ENCODE measurements around the gene TSSK2.
A peak's percentile ranks its signal among the peaks of the same experiment; 100 is the strongest.

Gene TSSK2

GRCh38 chr22:19122752-19123492 is 8.2 kb upstream of the TSSK2 start:
- peak in 1 of 2 experiments; percentile 27 for DNase-seq (ENCODE audit: low read depth in 1 of 2, low spot score in 1 of 2)

GRCh38 chr22:19123936-19124335 is 7.2 kb upstream of the TSSK2 start:
- no peak for DNase-seq (ENCODE audit: low read depth in 1 of 2, low spot score in 1 of 2)
- TF ChIP-seq JUND (IDR thresholded peaks at IDR 0.05; ENCODE audit: low read depth): no peak
- in situ Hi-C loops (cut with HindIII; ENCODE audit: low pct_unique_long_range_greater_than_20kb, low sequenced_read_pairs): no loop called here

More at GRCh38 chr22:19122752-19123492, 8.2 kb upstream of the TSSK2 start:
- in situ Hi-C loops (cut with HindIII; ENCODE audit: low pct_unique_long_range_greater_than_20kb, low sequenced_read_pairs): no loop called here
- no peak for TF ChIP-seq JUND (IDR thresholded peaks at IDR 0.05; ENCODE audit: low read depth)

- no peak for DNase-seq (ENCODE audit: low read depth in 1 of 2, low spot score in 1 of 2)
- in situ Hi-C loops (cut with HindIII; ENCODE audit: low pct_unique_long_range_greater_than_20kb, low sequenced_read_pairs): no loop called here
- no peak for TF ChIP-seq JUND (IDR thresholded peaks at IDR 0.05; ENCODE audit: low read depth)
Observed at GRCh38 chr22:19124377-19124776, 6.7 kb upstream of the TSSK2 start.

GRCh38 chr22:19125011-19125410 is 6.1 kb upstream of the TSSK2 start:
- DNase-seq (ENCODE audit: low read depth in 1 of 2, low spot score in 1 of 2): no peak
- no peak for TF ChIP-seq JUND (IDR thresholded peaks at IDR 0.05; ENCODE audit: low read depth)

GRCh38 chr22:19125474-19126308 is 5.4 kb upstream of the TSSK2 start:
- DNase-seq (ENCODE audit: low read depth in 1 of 2, low spot score in 1 of 2): no peak
- no peak for TF ChIP-seq JUND (IDR thresholded peaks at IDR 0.05; ENCODE audit: low read depth)
- in situ Hi-C loops (cut with HindIII; ENCODE audit: low pct_unique_long_range_greater_than_20kb, low sequenced_read_pairs): no loop called here

More at GRCh38 chr22:19125011-19125410, 6.1 kb upstream of the TSSK2 start:
- in situ Hi-C loops (cut with HindIII; ENCODE audit: low pct_unique_long_range_greater_than_20kb, low sequenced_read_pairs): no loop called here

DNA sequence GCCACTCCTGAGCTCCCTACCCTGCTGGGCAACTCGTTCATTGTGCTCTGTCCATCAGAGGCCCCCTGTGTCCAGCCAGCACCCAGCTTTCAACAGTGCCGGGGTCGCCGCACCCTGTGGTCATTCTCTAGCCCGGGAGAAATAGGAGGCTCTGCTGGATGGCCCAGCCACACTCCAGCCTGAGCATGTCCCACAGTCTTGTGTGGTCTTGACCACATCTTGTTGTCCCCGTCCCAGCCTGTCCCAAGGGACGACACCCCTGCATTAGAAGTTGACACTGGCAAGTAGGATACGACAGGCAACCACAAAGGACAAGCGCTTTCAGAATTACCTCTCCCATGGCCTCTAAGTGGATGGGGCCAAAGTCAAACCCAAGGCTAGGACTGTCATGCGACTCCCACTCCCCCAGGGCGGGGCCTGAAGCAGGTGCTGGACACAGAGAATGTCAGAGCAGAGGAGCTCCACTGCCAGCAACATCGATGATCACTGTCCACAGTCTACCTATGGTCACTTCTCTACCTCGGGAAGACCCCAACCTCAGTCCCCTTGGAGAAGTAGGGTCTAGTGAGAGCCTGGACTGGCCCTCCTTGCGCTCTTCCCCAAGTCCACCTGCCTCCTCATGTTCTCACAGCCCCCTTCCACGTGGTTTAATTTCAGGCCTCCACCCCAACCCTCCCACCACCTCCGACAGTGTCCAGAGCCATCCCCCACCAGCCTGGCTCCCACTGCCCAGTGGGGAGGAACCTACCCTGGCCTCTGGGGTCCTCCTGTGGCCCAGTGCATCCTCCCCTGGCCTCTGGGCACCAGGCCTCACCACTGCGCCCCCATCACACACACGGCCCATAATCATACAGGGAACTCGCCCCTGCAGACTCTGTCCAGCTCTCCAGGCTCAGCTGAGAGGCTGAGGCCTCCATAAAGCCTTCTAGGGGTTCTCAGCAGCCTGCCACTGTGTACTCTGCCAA is 4.5 kb upstream of the TSSK2 start:
- in situ Hi-C loops (cut with HindIII; ENCODE audit: low pct_unique_long_range_greater_than_20kb, low sequenced_read_pairs): no loop called here
- no peak for TF ChIP-seq JUND (IDR thresholded peaks at IDR 0.05; ENCODE audit: low read depth)

GRCh38 chr22:19127329-19128008 is 3.6 kb upstream of the TSSK2 start:
- in situ Hi-C loops (cut with HindIII; ENCODE audit: low pct_unique_long_range_greater_than_20kb, low sequenced_read_pairs): no loop called here
- TF ChIP-seq JUND (IDR thresholded peaks at IDR 0.05; ENCODE audit: low read depth): no peak
- no peak for DNase-seq (ENCODE audit: low read depth in 1 of 2, low spot score in 1 of 2)

More for the DNA sequence above, 4.5 kb upstream of the TSSK2 start:
- no peak for DNase-seq (ENCODE audit: low read depth in 1 of 2, low spot score in 1 of 2)

GRCh38 chr22:19128009-19128401 is 3.1 kb upstream of the TSSK2 start:
- no peak for TF ChIP-seq JUND (IDR thresholded peaks at IDR 0.05; ENCODE audit: low read depth)
- in situ Hi-C loops (cut with HindIII; ENCODE audit: low pct_unique_long_range_greater_than_20kb, low sequenced_read_pairs): no loop called here
- DNase-seq (ENCODE audit: low read depth in 1 of 2, low spot score in 1 of 2): no peak

- in situ Hi-C loops (cut with HindIII; ENCODE audit: low pct_unique_long_range_greater_than_20kb, low sequenced_read_pairs): no loop called here
- DNase-seq (ENCODE audit: low read depth in 1 of 2, low spot score in 1 of 2): no peak
- TF ChIP-seq JUND (IDR thresholded peaks at IDR 0.05; ENCODE audit: low read depth): no peak
Observed at GRCh38 chr22:19128946-19129727, 2.0 kb upstream of the TSSK2 start.

- in situ Hi-C loops (cut with HindIII; ENCODE audit: low pct_unique_long_range_greater_than_20kb, low sequenced_read_pairs): no loop called here
- no peak for DNase-seq (ENCODE audit: low read depth in 1 of 2, low spot score in 1 of 2)
- no peak for TF ChIP-seq JUND (IDR thresholded peaks at IDR 0.05; ENCODE audit: low read depth)
Observed at GRCh38 chr22:19129871-19130270, 1.2 kb upstream of the TSSK2 start.

DNA sequence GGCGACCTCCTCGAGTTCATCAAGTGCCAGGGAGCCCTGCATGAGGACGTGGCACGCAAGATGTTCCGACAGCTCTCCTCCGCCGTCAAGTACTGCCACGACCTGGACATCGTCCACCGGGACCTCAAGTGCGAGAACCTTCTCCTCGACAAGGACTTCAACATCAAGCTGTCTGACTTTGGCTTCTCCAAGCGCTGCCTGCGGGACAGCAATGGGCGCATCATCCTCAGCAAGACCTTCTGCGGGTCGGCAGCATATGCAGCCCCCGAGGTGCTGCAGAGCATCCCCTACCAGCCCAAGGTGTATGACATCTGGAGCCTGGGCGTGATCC is 542 bp downstream of the TSSK2 start:
- in situ Hi-C loops (cut with HindIII; ENCODE audit: low pct_unique_long_range_greater_than_20kb, low sequenced_read_pairs): no loop called here
- TF ChIP-seq JUND (IDR thresholded peaks at IDR 0.05; ENCODE audit: low read depth): no peak
- DNase-seq (ENCODE audit: low read depth in 1 of 2, low spot score in 1 of 2): no peak
